ENCODE data around the gene WDFY4. TPM values are rescaled to one million over a fixed set of nuclear protein-coding genes. Genes with fewer than 3 reads are reported as not detected.

The WDFY4 gene
- total and polyA plus RNA-seq, 4 donors, result 0.57 to 7.1 (median 2.0) TPM

DNA sequence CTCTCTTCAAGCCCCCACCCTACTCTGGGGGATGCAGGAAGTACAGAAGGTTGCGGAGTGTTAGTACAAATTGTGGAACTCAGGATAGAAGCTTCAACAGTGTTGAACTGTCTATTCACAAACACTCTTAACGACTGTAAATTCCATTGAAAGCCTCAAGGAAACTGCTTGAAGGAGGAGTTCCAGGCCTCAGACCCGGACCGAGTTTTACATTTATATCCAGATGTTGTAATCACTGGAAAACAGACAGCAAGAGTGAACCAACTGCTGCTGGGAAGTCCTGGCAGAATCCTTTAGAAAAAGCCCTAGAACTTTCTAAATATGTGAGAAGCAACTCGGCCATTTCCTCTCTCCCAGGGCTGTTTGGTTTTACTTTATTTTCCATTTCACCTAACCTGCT, 339.1 kb downstream of the WDFY4 start:
- H3K36me3 ChIP-seq (ENCODE audit: control insufficient read depth in 4 of 4, insufficient read depth in 3 of 4, low read depth in 1 of 4, low read length in 3 of 4), result no peaks in the 10 kb centered on the region
- H3K9me3 ChIP-seq (ENCODE audit: control insufficient read depth in 4 of 4, low read length in 3 of 4), result no peaks in the 10 kb centered on the region
- H3K9ac ChIP-seq (ENCODE audit: low read depth in 1 of 2, low read length in 2 of 2), result no peak overlapping the region
- TF ChIP-seq HNF4G (IDR thresholded peaks at IDR 0.05), result no peak
- TF ChIP-seq CTCF (IDR thresholded peaks at IDR 0.05; ENCODE audit: low read depth, low read length, missing input control), result no peak
- no peak for TF ChIP-seq REST (IDR thresholded peaks at IDR 0.05)
- no peak for TF ChIP-seq SP1 (IDR thresholded peaks at IDR 0.05)
- no peak for TF ChIP-seq GABPA (IDR thresholded peaks at IDR 0.05 in 1 of 2, conservative IDR thresholded peaks at IDR 0.05 in 1 of 2)
- no peak for TF ChIP-seq FOXA1 (IDR thresholded peaks at IDR 0.05)
- no peak overlapping the region for H3K4me3 ChIP-seq (ENCODE audit: low read depth in 1 of 3, low read length in 3 of 3)
- no peaks in the 10 kb centered on the region for H3K27me3 ChIP-seq (ENCODE audit: control insufficient read depth in 4 of 4, insufficient read depth in 4 of 4, low read length in 3 of 4)
- 77% methylated on average over 5 of the region's 5 CpGs for WGBS
- H3K4me1 ChIP-seq (ENCODE audit: control insufficient read depth in 4 of 4, insufficient read depth in 4 of 4, low read length in 3 of 4), result peaks cover 2 to 13% (median 10%) of the 10 kb centered on the region in 4 donors
- DNase-seq (ENCODE audit: low spot score), result no peak
- no peak overlapping the region for H3K27ac ChIP-seq (ENCODE audit: low read depth in 1 of 2, low read length in 2 of 2)

DNA sequence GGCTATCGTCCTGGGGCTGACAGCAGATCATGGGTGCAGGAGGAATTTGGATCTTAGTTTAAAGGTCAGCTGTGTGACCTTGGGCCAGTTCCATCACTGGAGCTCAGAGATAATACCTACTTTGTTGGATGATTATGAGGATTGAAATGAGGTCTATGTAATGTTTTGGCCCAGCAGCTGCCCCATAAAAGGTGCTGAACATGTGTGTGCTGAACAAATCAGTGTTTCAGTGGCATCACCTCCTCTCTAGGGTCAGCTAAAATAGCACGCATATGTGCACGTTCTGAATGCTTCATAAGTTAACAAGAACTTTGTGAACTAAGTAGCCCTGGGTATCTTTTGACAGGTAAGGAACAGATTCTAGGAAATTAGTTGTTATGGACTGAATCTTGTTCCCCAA, 339.8 kb downstream of the WDFY4 start:
- Histone ChIP-seq H3K36me3 (ENCODE audit: control insufficient read depth in 4 of 4, insufficient read depth in 3 of 4, low read depth in 1 of 4, low read length in 3 of 4) (no peaks in the 10 kb centered on the region), H3K27me3 (ENCODE audit: control insufficient read depth in 4 of 4, insufficient read depth in 4 of 4, low read length in 3 of 4) (no peaks in the 10 kb centered on the region), H3K27ac (ENCODE audit: low read depth in 1 of 2, low read length in 2 of 2) (no peak overlapping the region), H3K9ac (ENCODE audit: low read depth in 1 of 2, low read length in 2 of 2) (no peak overlapping the region), H3K4me3 (ENCODE audit: low read depth in 1 of 3, low read length in 3 of 3) (no peak overlapping the region), H3K9me3 (ENCODE audit: control insufficient read depth in 4 of 4, low read length in 3 of 4) (no peaks in the 10 kb centered on the region), H3K4me1 (ENCODE audit: control insufficient read depth in 4 of 4, insufficient read depth in 4 of 4, low read length in 3 of 4) (peaks cover 2 to 15% (median 12%) of the 10 kb centered on the region in 4 donors)
- no peak for DNase-seq (ENCODE audit: low spot score)
- 73% methylated on average over 3 of the region's 3 CpGs for WGBS
- peak; percentile 48 to 72 for TF ChIP-seq HNF4A (conservative IDR thresholded peaks at IDR 0.05)
- peak; percentile 8 for TF ChIP-seq HNF4G (IDR thresholded peaks at IDR 0.05)
- no peak for TF ChIP-seq YY1 (IDR thresholded peaks at IDR 0.05)

DNA sequence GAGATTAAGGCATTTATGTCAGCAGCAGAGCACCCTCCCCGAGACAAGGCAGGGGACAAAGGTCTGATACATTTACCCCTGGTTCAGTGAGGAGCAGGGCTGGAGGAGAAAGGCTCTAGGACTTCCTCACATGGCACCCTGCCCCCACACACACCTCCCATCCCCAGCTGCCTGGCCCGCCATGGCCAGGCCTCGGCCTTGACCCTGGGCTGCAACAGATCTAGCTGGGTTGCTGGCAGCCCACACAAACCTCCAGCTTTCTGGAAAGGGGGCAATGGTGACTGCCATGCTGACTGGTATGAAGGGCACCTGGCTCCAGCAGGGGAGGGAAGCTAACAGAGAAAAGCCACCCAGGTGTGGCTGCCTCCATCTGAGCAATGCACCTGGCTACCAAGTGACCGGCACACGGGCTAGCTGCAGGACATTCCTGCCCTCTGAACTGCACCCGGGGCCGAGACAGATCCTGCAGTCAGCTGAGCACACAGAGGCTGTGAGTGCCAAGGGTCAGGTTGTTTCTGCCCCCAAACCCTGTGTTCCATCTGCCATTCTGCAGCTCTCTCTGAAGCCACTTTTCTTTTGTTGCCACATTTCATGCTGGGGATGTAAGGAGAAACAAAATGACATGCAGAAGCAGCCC, 340.8 kb downstream of the WDFY4 start:
- H3K27ac ChIP-seq (ENCODE audit: low read depth in 1 of 2, low read length in 2 of 2), result no peak overlapping the region
- no peak overlapping the region for H3K9ac ChIP-seq (ENCODE audit: low read depth in 1 of 2, low read length in 2 of 2)
- WGBS, result 54% methylated on average over 7 of the region's 7 CpGs
- peak; percentile 33 for TF ChIP-seq SP1 (IDR thresholded peaks at IDR 0.05)
- peak; percentile 47 to 58 for TF ChIP-seq RXRA (IDR thresholded peaks at IDR 0.05)
- TF ChIP-seq HNF4G (IDR thresholded peaks at IDR 0.05), result no peak
- TF ChIP-seq, protein P1, sequence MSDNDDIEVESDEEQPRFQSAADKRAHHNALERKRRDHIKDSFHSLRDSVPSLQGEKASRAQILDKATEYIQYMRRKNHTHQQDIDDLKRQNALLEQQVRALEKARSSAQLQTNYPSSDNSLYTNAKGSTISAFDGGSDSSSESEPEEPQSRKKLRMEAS (IDR thresholded peaks at IDR 0.05), result no peak
- peak; percentile 67 for TF ChIP-seq HNF4A (conservative IDR thresholded peaks at IDR 0.05)
- no peaks in the 10 kb centered on the region for H3K27me3 ChIP-seq (ENCODE audit: control insufficient read depth in 4 of 4, insufficient read depth in 4 of 4, low read length in 3 of 4)
- no peaks in the 10 kb centered on the region for H3K9me3 ChIP-seq (ENCODE audit: control insufficient read depth in 4 of 4, low read length in 3 of 4)
- no peak for DNase-seq (ENCODE audit: low spot score)
- H3K36me3 ChIP-seq (ENCODE audit: control insufficient read depth in 4 of 4, insufficient read depth in 3 of 4, low read depth in 1 of 4, low read length in 3 of 4), result no peaks in the 10 kb centered on the region
- no peak overlapping the region for H3K4me3 ChIP-seq (ENCODE audit: low read depth in 1 of 3, low read length in 3 of 3)
- H3K4me1 ChIP-seq (ENCODE audit: control insufficient read depth in 4 of 4, insufficient read depth in 4 of 4, low read length in 3 of 4), result peaks cover 2 to 15% (median 12%) of the 10 kb centered on the region in 4 donors

Data from liver (tissue), 9 donors.